GM19324 (cell line): Measurements from ENCODE around the gene CLEC4M.

Source experiments
- ATAC-seq: cut with Tn5 transposase; IDR thresholded peaks from one replicate; pipeline ENCODE4 v1.9.1; 2021; ENCODE audit warnings: mild to moderate bottlenecking, moderate library complexity; ENCODE audit not compliant: unreplicated experiment, low FRiP score

Gene CLEC4M

DNA sequence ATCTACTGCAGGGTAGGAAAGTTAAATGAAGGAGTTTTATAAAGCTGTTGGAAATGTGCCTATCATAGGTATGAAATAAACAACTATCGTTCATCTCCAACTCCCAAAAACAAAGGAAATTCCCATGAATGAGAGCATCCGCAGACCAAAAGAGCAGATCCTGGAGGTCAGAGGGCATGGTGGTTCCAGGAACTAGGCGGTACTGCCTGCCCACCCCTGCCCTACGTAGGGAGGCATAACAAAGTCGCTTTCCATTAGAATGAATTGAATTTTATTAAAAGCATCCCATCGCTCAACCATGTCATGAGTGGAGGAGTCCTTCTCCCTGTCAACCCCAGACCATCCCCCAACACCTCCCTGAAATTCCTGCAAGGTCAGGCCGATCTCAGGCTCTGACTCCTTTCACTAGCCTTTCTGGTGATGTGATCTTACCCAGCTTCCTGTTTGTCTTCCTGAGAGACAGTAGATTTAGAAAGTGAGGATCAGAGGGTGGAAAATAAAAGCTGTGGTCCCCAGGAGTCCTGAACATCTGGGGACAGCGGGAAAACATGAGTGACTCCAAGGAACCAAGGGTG lies at the start of gene CLEC4M:
TSS of gene CLEC4M (plus strand) at position 525 of the 575 bp plus-strand sequence. CDS start at position 549, 24 bp downstream.
- ATAC-seq: no peak

- no peak for ATAC-seq
Measured at GRCh38 chr19:7715671-7716070, 47.4 kb upstream of the CLEC4M start.

DNA sequence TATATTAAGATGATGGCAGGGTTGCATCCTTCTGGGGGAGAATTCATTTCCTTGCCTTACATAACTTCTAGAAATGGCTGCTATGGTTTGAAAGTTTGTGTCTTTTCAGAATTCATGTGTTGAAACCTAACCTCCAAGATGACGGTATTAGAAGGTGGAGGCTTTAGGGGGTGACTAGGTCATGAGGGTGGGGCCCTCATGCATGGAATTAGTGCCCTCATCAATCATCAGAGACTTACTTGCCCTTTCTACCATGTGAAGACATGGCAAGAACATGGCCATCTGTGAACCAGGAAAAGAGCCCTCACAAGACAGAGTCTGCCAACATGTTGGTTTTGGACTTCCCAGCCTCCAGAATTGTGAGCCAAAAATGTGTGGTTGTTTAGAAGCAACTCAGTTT lies 46.3 kb upstream of the CLEC4M start:
- no peak for ATAC-seq

DNA sequence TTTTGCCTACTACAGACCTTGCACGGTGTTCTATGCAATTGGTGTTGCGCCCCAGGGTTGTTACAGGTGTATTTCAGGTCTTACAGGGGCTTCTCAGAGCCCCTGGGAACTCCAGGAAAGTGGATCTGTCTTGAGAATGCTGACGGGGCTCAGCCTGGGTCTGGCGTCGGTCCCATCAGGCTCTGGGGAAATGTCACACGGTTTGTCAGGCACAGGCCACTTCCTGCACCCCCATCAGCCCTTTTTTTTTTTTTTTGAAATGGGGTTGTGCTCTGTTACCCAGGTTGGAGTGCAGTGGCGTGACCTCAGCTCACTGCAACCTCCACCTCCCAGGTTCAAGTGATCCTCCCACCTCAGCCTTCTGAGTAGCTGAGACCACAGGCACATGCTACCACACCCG lies 44.4 kb upstream of the CLEC4M start:
- ATAC-seq: no peak

DNA sequence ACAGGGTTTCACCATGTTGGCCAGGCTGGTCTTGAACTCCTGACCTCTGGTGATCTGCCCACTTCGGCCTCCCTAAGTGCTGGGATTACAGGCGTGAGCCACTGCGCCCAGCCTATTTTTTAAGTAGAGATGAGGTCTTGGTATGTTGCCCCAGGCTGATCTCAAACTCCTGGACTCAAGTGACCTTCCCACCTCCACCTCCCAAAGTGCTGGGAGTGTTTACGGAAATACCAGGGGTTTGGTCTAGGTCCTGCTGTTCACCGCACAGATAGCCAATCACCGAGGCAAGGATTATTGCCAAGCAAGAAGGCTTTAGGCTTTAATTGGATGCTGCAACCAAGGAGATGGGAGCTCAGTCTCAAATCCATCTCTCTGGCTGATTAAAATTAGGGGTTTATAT lies 42.7 kb upstream of the CLEC4M start:
- no peak for ATAC-seq

- ATAC-seq: no peak
Measured at GRCh38 chr19:7722231-7722651, 40.8 kb upstream of the CLEC4M start.

- ATAC-seq: no peak
Measured at GRCh38 chr19:7725791-7726190, 37.3 kb upstream of the CLEC4M start.

DNA sequence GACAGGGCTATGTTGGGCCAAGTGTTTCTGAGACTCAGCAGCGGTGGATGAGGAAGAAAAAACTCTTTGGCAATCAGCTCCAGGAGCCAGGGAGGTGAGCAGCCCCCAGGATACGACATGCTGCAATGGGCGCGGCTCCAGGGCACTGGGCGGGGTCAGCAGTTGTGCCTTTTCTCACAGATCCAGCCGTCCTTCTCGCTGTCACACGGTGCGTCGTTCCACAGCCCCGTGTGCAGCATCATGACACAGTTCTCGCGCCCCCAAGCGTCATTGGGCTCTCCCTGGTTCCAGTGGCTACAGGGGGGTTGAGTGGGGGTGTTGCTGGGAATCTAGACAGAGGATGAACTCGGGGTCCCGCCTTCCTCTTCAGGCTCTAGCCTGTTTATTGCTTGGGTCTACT lies 33.8 kb upstream of the CLEC4M start:
- ATAC-seq: no peak

GRCh38 chr19:7729831-7730285 lies 33.2 kb upstream of the CLEC4M start:
- ATAC-seq: no peak

DNA sequence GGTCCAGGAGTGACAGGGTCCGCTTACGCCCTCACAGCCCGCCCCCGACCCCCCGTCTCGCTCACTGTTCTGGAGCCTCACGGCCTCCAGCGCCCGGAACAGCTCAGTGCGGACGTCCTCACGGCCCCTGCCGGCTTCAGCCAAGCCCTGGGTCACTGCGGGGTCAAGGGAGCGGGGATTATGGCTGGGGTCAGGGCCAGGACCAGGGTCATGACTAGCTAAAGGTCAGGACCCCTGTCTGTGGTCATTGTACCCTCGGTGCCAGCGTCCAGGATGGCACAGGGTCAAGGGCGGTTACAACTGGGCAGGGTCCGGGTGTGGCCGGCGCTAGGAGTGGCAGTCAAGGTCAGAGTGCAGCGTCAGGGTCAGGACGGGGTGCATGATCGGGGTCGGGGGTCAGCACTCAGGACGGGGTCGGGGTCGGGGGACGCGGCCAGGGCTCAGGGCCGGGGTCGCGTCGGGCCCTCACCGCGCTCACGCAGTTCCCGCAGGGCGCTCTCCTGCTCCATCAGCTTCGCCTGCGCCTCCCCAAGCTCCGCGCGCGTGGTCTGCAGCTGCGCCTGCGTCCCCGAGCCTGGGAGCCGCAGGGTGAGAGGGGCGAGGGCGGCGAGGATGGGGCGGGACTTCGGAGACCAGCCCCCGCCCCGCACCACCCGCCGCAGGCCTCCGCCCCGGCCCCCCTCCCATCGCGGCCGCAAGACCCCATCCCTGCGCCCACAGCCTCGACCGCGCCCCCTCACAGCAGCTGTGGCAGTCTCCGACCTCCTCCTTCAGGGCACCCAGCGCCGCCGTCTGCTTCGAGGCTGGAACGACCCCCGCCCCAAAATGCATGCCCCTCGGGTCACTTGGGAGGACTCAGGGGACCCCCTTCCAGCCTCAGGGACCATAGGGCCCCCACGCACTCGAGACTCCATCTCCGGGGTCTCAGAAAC lies 32.5 kb upstream of the CLEC4M start:
- ATAC-seq: no peak

- ATAC-seq: no peak
Measured at GRCh38 chr19:7731218-7731595, 31.8 kb upstream of the CLEC4M start.

- no peak for ATAC-seq
Measured at GRCh38 chr19:7731615-7732014, 31.4 kb upstream of the CLEC4M start.

- no peak for ATAC-seq
Measured at GRCh38 chr19:7732045-7732444, 31.0 kb upstream of the CLEC4M start, which contains the start of gene CLEC4G. TSS of gene CLEC4G (minus strand) at chr19:7732110. CDS start at chr19:7732102, 8 bp downstream.

- ATAC-seq: no peak
Measured at GRCh38 chr19:7733376-7733775, 29.7 kb upstream of the CLEC4M start.

DNA sequence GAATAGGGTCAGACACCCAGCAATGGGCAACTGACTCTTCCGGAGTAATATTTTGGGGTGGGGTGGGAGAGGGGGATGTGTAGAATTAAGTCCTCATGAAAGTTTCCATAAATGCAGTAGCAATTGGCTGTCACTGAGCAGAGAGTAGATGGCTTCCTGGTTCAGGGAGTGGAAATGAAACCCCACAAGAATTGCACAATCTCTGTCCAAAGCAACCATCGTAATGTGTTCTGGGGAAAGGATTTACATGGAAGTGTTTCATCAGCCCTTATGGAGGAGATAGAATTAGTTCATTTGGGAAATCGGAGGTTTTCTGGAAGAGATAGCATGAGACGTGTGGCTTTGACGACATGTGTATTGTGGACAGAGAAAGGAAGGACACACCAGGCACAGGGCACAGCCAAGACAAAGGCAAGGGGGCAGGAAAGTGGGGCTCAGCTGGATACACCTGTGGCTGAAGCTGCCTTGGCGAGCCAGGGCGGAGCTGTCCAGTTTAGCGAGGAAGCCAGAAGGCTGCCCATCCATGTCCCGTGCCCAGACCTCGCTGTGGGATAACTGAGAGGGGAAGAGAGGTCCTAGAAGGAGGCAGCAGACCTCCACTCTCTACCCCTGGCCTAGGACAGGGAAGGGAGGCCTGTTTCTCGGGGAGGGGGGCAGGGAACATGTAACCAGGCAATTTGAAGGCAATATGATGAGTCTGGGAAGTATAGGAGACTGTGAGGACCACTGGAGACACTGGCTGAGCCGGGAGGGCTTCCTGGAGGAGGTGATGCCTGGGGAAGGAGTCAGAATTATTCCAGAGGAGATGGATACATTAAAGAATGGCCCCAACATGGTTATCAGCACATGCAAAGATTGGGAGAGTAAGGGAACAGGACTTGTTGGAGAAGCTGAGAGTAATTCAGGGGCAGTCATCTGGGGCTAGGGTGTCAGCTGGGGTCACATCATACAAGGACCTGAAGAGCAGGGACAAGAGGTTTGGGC lies 28.5 kb upstream of the CLEC4M start:
- ATAC-seq: no peak

- no peak for ATAC-seq
Measured at GRCh38 chr19:7736148-7736547, 26.9 kb upstream of the CLEC4M start.

DNA sequence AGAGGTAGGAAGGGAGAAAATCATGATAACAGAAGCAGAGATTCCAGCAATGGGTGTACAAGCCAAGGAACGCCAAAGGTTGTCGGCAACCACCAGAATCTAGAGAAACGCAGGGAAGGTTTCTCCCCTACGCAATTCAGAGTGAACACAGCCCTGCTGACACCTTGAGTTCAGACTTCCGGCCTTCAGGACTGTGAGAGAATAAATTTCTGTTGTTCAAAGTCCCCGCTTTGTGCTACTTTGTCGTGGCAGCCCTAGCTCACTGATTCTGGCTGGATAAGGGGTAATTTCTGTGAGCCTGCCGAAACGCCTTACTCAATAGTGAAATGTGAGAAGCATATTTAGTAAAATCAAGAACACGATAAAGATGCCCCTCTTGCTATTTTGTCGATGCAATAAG lies 25.8 kb upstream of the CLEC4M start:
- no peak for ATAC-seq

DNA sequence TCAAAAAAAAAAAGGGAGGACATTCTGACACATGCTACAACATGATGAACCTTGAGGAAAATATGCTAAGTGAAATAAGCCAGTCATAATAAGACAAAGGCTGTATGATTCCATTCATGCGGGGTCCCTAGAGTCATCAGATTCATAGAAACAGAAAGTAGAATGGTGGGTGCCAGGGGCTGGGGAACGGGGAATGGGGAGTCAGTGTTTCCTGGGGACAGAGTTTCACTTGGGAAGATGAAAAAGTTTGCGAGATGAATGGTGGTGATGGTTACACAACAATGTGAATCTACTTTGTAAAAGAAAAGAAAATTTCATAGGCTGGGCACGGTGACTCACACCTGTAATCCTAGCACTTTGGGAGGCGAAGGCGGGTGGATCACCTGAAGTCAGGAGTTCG lies 25.0 kb upstream of the CLEC4M start:
- no peak for ATAC-seq

- no peak for ATAC-seq
Measured at GRCh38 chr19:7739211-7739755, 23.8 kb upstream of the CLEC4M start.
